Measurements from ENCODE around the gene FBXO4. TPM values are rescaled to one million over a fixed set of nuclear protein-coding genes. Genes with fewer than 3 reads are reported as not detected.

Gene FBXO4
- total and polyA plus RNA-seq, 2 of the 8 experiments (the other 6 are each of a cell fraction or from before 2014, with no cell fraction given): 0.60 to 0.88 TPM

- Histone ChIP-seq H3K56ac (replicated peaks; ENCODE audit: insufficient read length, low read depth, low read length) (no peak overlapping the region), H3K14ac (ENCODE audit: insufficient read length) (no peak overlapping the region), H4K91ac (replicated peaks; ENCODE audit: insufficient read length, low read length) (no peak overlapping the region), H2BK15ac (ENCODE audit: low read length) (no peak overlapping the region), H3K9ac (replicated peaks in 1 of 4; ENCODE audit: extremely low read depth in 1 of 4, low read depth in 3 of 4, low read length in 3 of 4) (peak overlapping the region in 1 of 4 experiments; percentile 8; a peak in 1 of 7 replicates), H3K23ac (ENCODE audit: insufficient read length) (no peak overlapping the region), H3K27me3 (replicated peaks in 1 of 4; ENCODE audit: control insufficient read depth in 3 of 4, extremely low read depth in 1 of 4, insufficient read depth in 3 of 4, low read length in 3 of 4) (no peaks in the 10 kb centered on the region), H3K18ac (ENCODE audit: extremely low read depth, low read length) (no peak overlapping the region), H4K20me1 (replicated peaks in 1 of 2; ENCODE audit: control insufficient read depth in 1 of 2, insufficient read depth in 2 of 2, low read length in 2 of 2) (peaks cover 0 to 2% of the 10 kb centered on the region in 2 experiments), H2AK5ac (ENCODE audit: low read depth, low read length) (no peak overlapping the region), H4K5ac (ENCODE audit: insufficient read length, low read depth, low read length) (no peak overlapping the region), H3K27ac (ENCODE audit: low read depth, low read length) (no peak overlapping the region), H2BK120ac (replicated peaks; ENCODE audit: low read depth, low read length) (no peak overlapping the region), H3K4me2 (ENCODE audit: insufficient read depth in 1 of 2, low read depth in 2 of 2, low read length in 2 of 2) (no peak overlapping the region), H2AFZ (ENCODE audit: low read length) (no peak overlapping the region), H2BK20ac (ENCODE audit: low read length) (no peak overlapping the region), H3K79me1 (ENCODE audit: low read depth, low read length) (peaks cover 2% of the 10 kb centered on the region; the same call in 1 of the 2 replicates), H3K23me2 (ENCODE audit: low read depth, low read length) (peaks cover 3% of the 10 kb centered on the region; the same call in 1 of the 2 replicates), H3K4me1 (replicated peaks in 1 of 4; ENCODE audit: control insufficient read depth in 3 of 4, insufficient read depth in 4 of 4, low read length in 3 of 4) (no peaks in the 10 kb centered on the region; a peak in 1 of 7 replicates), H2BK5ac (ENCODE audit: low read depth, low read length) (no peak overlapping the region), H3K36me3 (ENCODE audit: control insufficient read depth in 2 of 4, insufficient read depth in 4 of 4, low read length in 3 of 4) (peaks cover 4 to 60% (median 33%) of the 10 kb centered on the region in 4 experiments; a peak in 7 of 8 replicates), H3K4ac (replicated peaks; ENCODE audit: insufficient read length, low read depth, low read length) (no peak overlapping the region), H3K79me2 (ENCODE audit: control insufficient read depth in 1 of 2, insufficient read depth in 2 of 2, low read length in 2 of 2) (peaks cover 3 to 35% of the 10 kb centered on the region in 2 experiments), H4K8ac (ENCODE audit: extremely low read depth, insufficient read depth, low read length) (no peak overlapping the region), H2BK12ac (ENCODE audit: low read depth, low read length) (no peak overlapping the region), H3K9me3 (ENCODE audit: insufficient read depth in 2 of 2, low read depth in 1 of 2, low read length in 1 of 2) (no peaks in the 10 kb centered on the region), H3K4me3 (ENCODE audit: extremely low read depth in 1 of 4, insufficient read depth in 2 of 4, low read depth in 3 of 4, low read length in 4 of 4) (no peak overlapping the region)
- DNase-seq (ENCODE audit: low read depth in 1 of 2, low spot score in 2 of 2) (no peak), FAIRE-seq (no peak)
- TF ChIP-seq NANOG (IDR thresholded peaks at IDR 0.05; ENCODE audit: insufficient read depth, low read depth, low read length, poor library complexity, severe bottlenecking) (no peak), TEAD4 (IDR thresholded peaks at IDR 0.05; ENCODE audit: low read depth, low read length) (no peak), NRF1 (IDR thresholded peaks at IDR 0.05; ENCODE audit: low read depth, low read length) (no peak)
- ChIA-PET POLR2A (ENCODE audit: partially characterized antibody) (no interaction called here), CTCF (ENCODE audit: partially characterized antibody) (interaction anchor here (0.8 kb wide), 1 partner anchor 18 kb away, joined by 3 read pairs; no protein-coding TSS in a partner anchor)
- WGBS, 2 experiments (ENCODE audit: extremely low coverage in 1 of 2, insufficient coverage in 1 of 2, insufficient read length in 1 of 2, insufficient replicate concordance in 2 of 2, low coverage in 1 of 2, low lambda C conversion rate in 2 of 2, missing lambda C conversion rate in 1 of 2): 94% methylated on average over 4 of the region's 4 CpGs; no CpG with 5 or more reads in 1 of the 2 experiments
Measured at GRCh38 chr5:41908374-41909079, 16.6 kb upstream of the FBXO4 start.

All from H1 (cell line).